H1 (cell line): ENCODE measurements around the gene PDZRN4. TPM values are rescaled to one million over a fixed set of nuclear protein-coding genes. Genes with fewer than 3 reads are reported as not detected.
"Not testable (repeated sequence)": the region's sequence is repeated elsewhere in the genome, so short reads cannot be mapped to it uniquely, and the experiment has no call there.

Experiments
- CTCF ChIA-PET: fragments of 300-600 bp; sonication (Branson Sonifier 250); formaldehyde crosslinking; loops from one replicate; lab custom pipeline; 2021; ENCODE audit not compliant: partially characterized antibody; lab: Charles Lee
- POLR2A ChIA-PET: fragments of 300-600 bp; sonication (Branson Sonifier 250); formaldehyde crosslinking; loops from one replicate; lab custom pipeline; 2021; ENCODE audit warnings: inconsistent platforms; ENCODE audit not compliant: partially characterized antibody; lab: Charles Lee
- DNase-seq, 2 experiments: peaks; one replicate each; pipeline versions ENCODE4 v3.0.0 to v3.0.0-alpha.2; 2010 to 2022; ENCODE audit warnings: low spot score in 2 of 2, low read depth in 1 of 2, mixed read lengths in 1 of 2
- FAIRE-seq: peaks from 2 replicates; lab custom pipeline; 2011; peaks lifted over from hg19 to GRCh38; lab: Jason Lieb, UNC
- H2AFZ ChIP-seq: 2 replicates; pipeline ENCODE4 v1.8.1; 2012; ENCODE audit warnings: low read length, inconsistent platforms
- H2AK5ac ChIP-seq: 2 replicates; pipeline ENCODE4 v1.6.1; 2013; ENCODE audit warnings: low read depth, low read length
- H2BK120ac ChIP-seq: replicated peaks from 2 replicates; pipeline ENCODE3; 2013; ENCODE audit warnings: low read depth, low read length, inconsistent platforms
- H2BK12ac ChIP-seq: 2 replicates; pipeline ENCODE4 v1.6.1; 2013; ENCODE audit warnings: low read depth, low read length
- H2BK15ac ChIP-seq: 2 replicates; pipeline ENCODE4 v1.6.1; 2013; ENCODE audit warnings: low read length
- H2BK20ac ChIP-seq: 2 replicates; pipeline ENCODE4 v1.6.1; 2013; ENCODE audit warnings: low read length
- H2BK5ac ChIP-seq: 2 replicates; pipeline ENCODE4 v1.6.1; 2013; ENCODE audit warnings: low read depth, low read length
- H3K14ac ChIP-seq: 2 replicates; pipeline ENCODE4 v1.6.1; 2013; ENCODE audit warnings: inconsistent platforms; ENCODE audit not compliant: insufficient read length
- H3K18ac ChIP-seq: 2 replicates; pipeline ENCODE4 v1.6.1; 2013; ENCODE audit warnings: low read length; ENCODE audit errors: extremely low read depth
- H3K23ac ChIP-seq: 2 replicates; pipeline ENCODE4 v1.6.1; 2013; ENCODE audit warnings: inconsistent platforms; ENCODE audit not compliant: insufficient read length
- H3K23me2 ChIP-seq: 2 replicates; pipeline ENCODE4 v1.6.1; 2013; ENCODE audit warnings: low read depth, low read length
- H3K27ac ChIP-seq: 2 replicates; pipeline ENCODE4 v1.6.1; 2011; ENCODE audit warnings: low read depth, low read length, inconsistent platforms
- H3K27me3 ChIP-seq, 4 experiments: replicated peaks in 1 of 4; 1 replicate in 1 of 4; 2 replicates in 3 of 4; pipeline versions ENCODE4 v1.6.1 to v1.8.1; 2011 to 2013; ENCODE audit warnings: low read length in 3 of 4, mild to moderate bottlenecking in 3 of 4, inconsistent platforms in 2 of 4, mixed read lengths in 2 of 4, moderate library complexity in 1 of 4; ENCODE audit not compliant: control insufficient read depth in 3 of 4, insufficient read depth in 3 of 4; ENCODE audit errors: extremely low read depth in 1 of 4
- H3K36me3 ChIP-seq, 4 experiments: 2 replicates each; pipeline versions ENCODE4 v1.6.1 to v1.8.1; 2011 to 2013; ENCODE audit warnings: mild to moderate bottlenecking in 4 of 4, low read length in 3 of 4, moderate library complexity in 2 of 4, control low read depth in 1 of 4, inconsistent platforms in 1 of 4; ENCODE audit not compliant: insufficient read depth in 4 of 4, control insufficient read depth in 2 of 4
- H3K4ac ChIP-seq: replicated peaks from 2 replicates; pipeline ENCODE3; 2013; ENCODE audit warnings: low read length, low read depth, mixed read lengths, inconsistent platforms; ENCODE audit not compliant: insufficient read length
- H3K4me1 ChIP-seq, 4 experiments: replicated peaks in 1 of 4; 1 replicate in 1 of 4; 2 replicates in 3 of 4; pipeline versions ENCODE4 v1.6.1 to v1.8.1; 2011 to 2013; ENCODE audit warnings: low read length in 3 of 4, inconsistent platforms in 2 of 4, mixed read lengths in 1 of 4; ENCODE audit not compliant: insufficient read depth in 4 of 4, control insufficient read depth in 3 of 4
- H3K4me2 ChIP-seq, 2 experiments: 2 replicates each; pipeline versions ENCODE4 v1.6.1 to v1.8.1; 2011 to 2013; ENCODE audit warnings: low read depth in 2 of 2, low read length in 2 of 2, control low read depth in 1 of 2, inconsistent platforms in 1 of 2, mild to moderate bottlenecking in 1 of 2; ENCODE audit not compliant: insufficient read depth in 1 of 2
- H3K4me3 ChIP-seq, 4 experiments: fragments of 200-600, 300-600 bp in 1 of 4; sonication (generic), shearing (Covaris generic), sonication (Bioruptor Twin) in 1 of 4; 2 replicates each; pipeline versions ENCODE4 v1.5.1 to v1.8.1; 2011 to 2016; ENCODE audit warnings: low read length in 4 of 4, low read depth in 3 of 4, control low read depth in 2 of 4, inconsistent platforms in 2 of 4, mild to moderate bottlenecking in 2 of 4, mixed read lengths in 1 of 4, moderate library complexity in 1 of 4; ENCODE audit not compliant: insufficient read depth in 2 of 4; ENCODE audit errors: extremely low read depth in 1 of 4
- H3K56ac ChIP-seq: replicated peaks from 2 replicates; pipeline ENCODE3; 2013; ENCODE audit warnings: low read depth, mild to moderate bottlenecking, mixed read lengths, low read length, inconsistent platforms; ENCODE audit not compliant: insufficient read length
- H3K79me1 ChIP-seq: 2 replicates; pipeline ENCODE4 v1.6.1; 2013; ENCODE audit warnings: low read depth, low read length, control low read depth
- H3K79me2 ChIP-seq, 2 experiments: 2 replicates each; pipeline versions ENCODE4 v1.6.1 to v1.8.1; 2012 to 2013; ENCODE audit warnings: low read length in 2 of 2, mild to moderate bottlenecking in 2 of 2, inconsistent platforms in 1 of 2; ENCODE audit not compliant: insufficient read depth in 2 of 2, control insufficient read depth in 1 of 2
- H3K9ac ChIP-seq, 4 experiments: replicated peaks in 1 of 4; 1 replicate in 1 of 4; 2 replicates in 3 of 4; pipeline versions ENCODE4 v1.6.1 to v1.8.1; 2011 to 2013; ENCODE audit warnings: low read depth in 3 of 4, low read length in 3 of 4, control low read depth in 2 of 4, mild to moderate bottlenecking in 2 of 4, moderate library complexity in 2 of 4, inconsistent platforms in 1 of 4; ENCODE audit errors: extremely low read depth in 1 of 4
- H3K9me3 ChIP-seq, 2 experiments: 2 replicates each; pipeline versions ENCODE4 v1.6.1 to v1.8.1; 2012 to 2013; ENCODE audit warnings: mild to moderate bottlenecking in 2 of 2, moderate library complexity in 2 of 2, control low read depth in 1 of 2, inconsistent platforms in 1 of 2, low read depth in 1 of 2, low read length in 1 of 2, mixed read lengths in 1 of 2; ENCODE audit not compliant: insufficient read depth in 2 of 2
- H4K20me1 ChIP-seq, 2 experiments: replicated peaks in 1 of 2; 2 replicates each; pipeline versions ENCODE3 to v1.8.1; 2011 to 2013; ENCODE audit warnings: inconsistent platforms in 2 of 2, low read length in 2 of 2, mild to moderate bottlenecking in 1 of 2; ENCODE audit not compliant: insufficient read depth in 2 of 2, control insufficient read depth in 1 of 2
- H4K5ac ChIP-seq: 2 replicates; pipeline ENCODE4 v1.6.1; 2013; ENCODE audit warnings: low read length, low read depth, mixed read lengths, inconsistent platforms; ENCODE audit not compliant: insufficient read length
- H4K8ac ChIP-seq: 2 replicates; pipeline ENCODE4 v1.8.0; 2013; ENCODE audit warnings: mild to moderate bottlenecking, moderate library complexity, low read length, inconsistent platforms; ENCODE audit not compliant: insufficient read depth; ENCODE audit errors: extremely low read depth
- H4K91ac ChIP-seq: replicated peaks from 2 replicates; pipeline ENCODE3; 2013; ENCODE audit warnings: low read length, mixed read lengths, inconsistent platforms; ENCODE audit not compliant: insufficient read length
- TCF12 ChIP-seq: IDR thresholded peaks from 2 replicates; pipeline ENCODE4 v1.6.1; 2011; ENCODE audit warnings: low read depth, mild to moderate bottlenecking, low read length
- WGBS, 2 experiments: shearing (Covaris generic) in 1 of 2; methylation state at CpG; one replicate each; pipeline versions ENCODE4 v1.1.6 to v1.1.7; 2013 to 2015; ENCODE audit warnings: low lambda C conversion rate in 2 of 2, mixed read lengths in 2 of 2, inconsistent platforms in 1 of 2, low coverage in 1 of 2, missing lambda C conversion rate in 1 of 2; ENCODE audit not compliant: insufficient replicate concordance in 2 of 2, insufficient coverage in 1 of 2, insufficient read length in 1 of 2; ENCODE audit errors: extremely low coverage in 1 of 2, missing lambda C conversion rate in 1 of 2; 5-methylcytosine and 5-hydroxymethylcytosine counted together
- polyA plus RNA-seq, 7 experiments: library from polyadenylated mRNA; depleted of rRNA in 3 of 7; stranded (reverse) in 5 of 7; unstranded in 2 of 7; fragments of >200 nt in 5 of 7; fragments of 200-250 nt in 2 of 7; gene quantifications; 1 replicate in 5 of 7; 2 replicates in 1 of 7; 4 replicates in 1 of 7; pipeline versions ENCODE4 v1.2.1 to v1.2.3, GENCODE V29; 2011 to 2013; ENCODE audit warnings: missing spikeins in 2 of 7, mixed read lengths in 2 of 7
- total RNA-seq: library from RNA; stranded (reverse); fragmentation: NEBNext Ultra II Directional; extraction: Animal tissue kit (Norgen Biotek cat#: 25700); gene quantifications from 2 replicates; pipeline ENCODE4 v1.2.1, GENCODE V29; 2021

The PDZRN4 gene
- total and polyA plus RNA-seq, 2 of the 8 experiments (the other 6 are each of a cell fraction or from before 2014, with no cell fraction given) = not detected

DNA sequence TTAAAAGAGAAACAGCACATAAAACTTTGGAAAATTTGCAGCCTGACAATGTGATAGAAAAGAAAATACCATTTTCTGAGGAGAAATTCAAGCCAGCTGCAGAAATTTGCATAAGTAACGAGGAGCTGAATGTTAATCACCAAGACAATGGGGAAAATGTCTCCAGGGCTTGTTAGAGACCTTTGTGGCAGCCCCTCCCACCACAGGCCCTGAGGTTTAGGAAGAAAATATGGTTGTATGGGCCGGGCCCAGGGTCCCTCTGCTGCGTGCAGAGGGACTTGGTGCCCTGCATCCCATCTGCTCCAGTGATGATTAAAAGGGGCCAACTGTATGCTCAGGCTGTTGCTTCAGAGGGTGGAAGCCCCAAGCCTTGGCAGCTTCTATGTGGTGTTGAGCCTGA lies 427.1 kb downstream of the PDZRN4 start:
- 40% methylated on average over 3 of the region's 3 CpGs; no CpG with 5 or more reads in 1 of the 2 experiments for WGBS, 2 experiments
- H3K9me3 ChIP-seq, H3K23ac ChIP-seq, H2BK15ac ChIP-seq, H3K4me3 ChIP-seq, H3K27me3 ChIP-seq, H3K23me2 ChIP-seq, H3K4ac ChIP-seq, H3K36me3 ChIP-seq, H3K56ac ChIP-seq, H3K4me2 ChIP-seq, H4K20me1 ChIP-seq, H3K4me1 ChIP-seq, DNase-seq, H2AK5ac ChIP-seq, POLR2A ChIA-PET, H3K27ac ChIP-seq, H3K79me1 ChIP-seq, H2BK5ac ChIP-seq, H4K5ac ChIP-seq, H4K8ac ChIP-seq, FAIRE-seq, H2BK120ac ChIP-seq, H3K79me2 ChIP-seq, H4K91ac ChIP-seq, H2BK20ac ChIP-seq, H3K18ac ChIP-seq, H3K9ac ChIP-seq, H3K14ac ChIP-seq, H2AFZ ChIP-seq, H2BK12ac ChIP-seq: not testable (repeated sequence)
- peak; percentile 78; the same call in 1 of the 2 replicates for TF ChIP-seq TCF12
- CTCF ChIA-PET = interaction anchor here (0.7 kb wide), 1 partner anchor 12 kb away, joined by 3 read pairs; no protein-coding TSS in a partner anchor
